GM18505 (cell line): ENCODE results near the gene OXTR.

Experiments used
- ATAC-seq: cut with Tn5 transposase; IDR thresholded peaks from one replicate; pipeline ENCODE4 v1.9.1; 2021; ENCODE audit not compliant: unreplicated experiment
- POLR2A ChIP-seq: IDR thresholded peaks from 4 replicates; pipeline ENCODE4 v1.6.1; 2011; ENCODE audit warnings: borderline replicate concordance; ENCODE audit not compliant: insufficient read depth, insufficient read length; ENCODE audit errors: extremely low read depth

The OXTR gene

DNA sequence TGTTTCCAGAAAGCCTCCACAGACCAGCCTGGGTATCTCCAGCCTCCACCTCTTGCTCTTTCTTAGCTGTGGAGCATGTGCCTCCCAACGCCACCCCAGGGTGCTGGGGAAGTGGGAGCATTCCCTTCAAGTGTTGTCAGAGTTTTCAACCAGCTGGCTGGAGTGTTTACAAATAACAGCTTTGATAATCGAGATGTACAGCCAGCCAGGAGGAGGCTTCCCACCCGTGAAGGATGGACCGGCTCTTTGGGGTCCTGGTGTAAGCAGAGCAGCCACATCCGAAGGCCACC is 8.5 kb upstream of the OXTR start:
- TF ChIP-seq POLR2A: no peak
- ATAC-seq: no peak

DNA sequence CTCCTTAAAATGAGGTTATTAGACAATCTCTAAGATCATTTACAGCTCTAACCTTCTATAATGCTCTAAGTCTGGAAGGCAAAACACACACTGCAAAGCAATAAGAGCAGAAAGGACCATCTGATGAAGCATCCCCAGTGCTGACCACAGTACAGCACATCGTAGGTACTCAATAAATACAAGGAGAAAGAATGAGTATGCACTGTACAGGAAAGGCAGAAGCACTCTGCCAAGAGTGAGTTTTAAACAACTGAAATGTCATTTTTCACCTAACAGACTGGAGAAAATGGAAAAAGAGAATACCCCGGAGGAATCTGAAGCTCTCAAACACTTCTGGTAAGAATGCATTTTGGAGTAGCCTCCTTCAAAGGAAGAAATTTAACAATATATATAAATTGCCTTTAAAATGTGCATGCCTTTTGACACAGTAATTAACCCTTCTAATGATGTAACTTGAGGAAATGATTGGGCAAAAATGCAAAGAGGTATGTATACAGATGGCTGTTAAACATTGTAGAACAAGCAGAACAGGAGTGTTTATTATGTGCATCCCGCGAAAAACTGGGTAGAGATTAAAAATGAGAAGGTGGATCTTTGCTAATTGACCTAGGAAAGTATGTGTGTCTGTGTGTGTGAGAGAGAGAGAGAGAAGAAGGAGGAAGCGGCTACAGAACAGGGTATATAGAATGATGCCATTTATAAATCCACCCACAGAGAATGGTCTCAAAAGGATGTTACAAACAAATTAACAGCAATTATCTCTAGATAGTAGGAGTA is 8.0 kb upstream of the OXTR start:
- ATAC-seq: no peak
- no peak for TF ChIP-seq POLR2A

DNA sequence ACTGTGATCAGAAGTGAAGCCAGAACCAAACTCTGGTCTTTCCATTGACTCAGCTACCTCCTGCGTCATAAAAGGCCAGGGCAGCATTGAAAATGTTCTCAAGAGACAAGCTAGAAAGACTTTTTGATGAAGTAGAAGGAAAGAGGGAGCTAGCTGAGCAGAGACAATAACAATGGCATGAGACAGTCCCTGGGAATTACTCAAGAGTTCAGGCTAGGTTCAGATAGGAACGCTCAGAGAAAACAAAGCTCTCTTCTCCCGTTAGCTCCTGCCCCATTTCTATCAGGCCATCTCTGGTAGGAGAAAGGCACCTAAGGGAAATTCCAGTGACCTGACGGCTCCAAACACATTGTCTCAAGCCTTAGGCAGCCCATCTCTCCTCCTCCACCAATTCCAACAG is 7.0 kb upstream of the OXTR start:
- no peak for TF ChIP-seq POLR2A
- no peak for ATAC-seq

DNA sequence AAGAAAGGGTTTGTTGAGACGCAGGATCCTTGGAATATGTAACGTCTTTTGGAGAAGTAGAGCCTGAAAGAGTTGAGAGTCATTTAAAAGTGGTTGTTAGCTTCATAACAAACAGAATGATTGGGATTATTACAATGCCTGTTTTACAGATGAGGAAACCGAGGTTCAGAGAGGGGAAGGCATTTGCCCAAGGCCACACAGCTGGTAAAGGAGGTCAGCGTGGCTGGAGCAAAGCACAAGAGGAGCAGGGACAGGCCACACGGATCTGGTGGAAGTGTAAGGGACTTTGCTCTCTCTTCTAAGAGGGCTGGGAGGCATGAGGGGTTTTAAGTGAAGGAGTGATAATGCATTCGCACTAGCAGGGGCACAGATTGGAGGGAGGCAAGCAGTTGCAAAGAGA is 6.2 kb upstream of the OXTR start:
- ATAC-seq: no peak
- no peak for TF ChIP-seq POLR2A

DNA sequence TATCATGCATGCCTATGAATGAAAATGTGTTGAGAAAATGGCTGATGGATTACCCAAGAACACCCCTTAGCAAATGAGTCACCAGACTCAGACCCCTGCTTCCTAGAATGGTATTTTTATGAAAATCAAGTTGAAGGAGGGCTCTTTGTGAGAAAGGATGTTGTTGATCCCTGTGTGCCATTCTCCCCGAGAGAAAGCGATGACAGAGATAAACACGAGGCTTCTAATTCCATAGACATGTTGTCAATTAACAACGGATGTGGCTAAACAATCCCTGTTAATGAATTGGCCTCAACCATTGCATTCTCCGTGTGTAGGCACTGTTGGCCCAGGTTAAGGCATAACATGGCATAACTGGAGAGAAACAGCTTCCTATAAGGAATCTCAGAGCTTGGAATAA is 5.8 kb upstream of the OXTR start:
- no peak for TF ChIP-seq POLR2A
- no peak for ATAC-seq

DNA sequence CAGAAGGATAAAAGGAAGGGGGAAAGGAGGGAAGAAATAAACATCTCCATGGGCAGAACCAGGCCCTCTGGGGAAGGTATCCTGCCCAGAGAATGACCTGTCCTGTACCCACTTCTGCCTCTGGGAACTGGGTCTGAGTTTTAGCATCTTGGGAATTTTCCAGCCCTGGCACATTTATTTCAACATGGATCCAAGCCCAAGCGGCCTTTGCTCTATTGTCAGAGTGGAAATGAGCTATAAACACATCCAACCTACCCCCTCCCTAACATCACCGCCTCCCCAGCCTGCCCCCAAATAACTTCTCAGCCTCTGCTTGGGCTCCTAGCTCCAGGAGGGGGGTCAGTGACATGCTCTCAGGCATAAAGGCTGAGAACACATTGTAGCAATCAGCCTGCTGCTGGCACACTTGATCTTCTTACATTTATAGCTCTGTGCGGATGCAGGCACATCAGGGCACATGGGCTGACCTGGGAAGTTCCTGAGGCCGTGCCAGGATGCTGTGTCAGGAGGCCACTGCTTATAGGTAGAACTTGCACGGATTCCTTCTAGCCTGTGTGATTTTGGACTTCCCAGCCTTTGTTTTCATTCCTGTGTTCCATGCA is 4.6 kb upstream of the OXTR start:
- ATAC-seq: no peak
- TF ChIP-seq POLR2A: no peak

DNA sequence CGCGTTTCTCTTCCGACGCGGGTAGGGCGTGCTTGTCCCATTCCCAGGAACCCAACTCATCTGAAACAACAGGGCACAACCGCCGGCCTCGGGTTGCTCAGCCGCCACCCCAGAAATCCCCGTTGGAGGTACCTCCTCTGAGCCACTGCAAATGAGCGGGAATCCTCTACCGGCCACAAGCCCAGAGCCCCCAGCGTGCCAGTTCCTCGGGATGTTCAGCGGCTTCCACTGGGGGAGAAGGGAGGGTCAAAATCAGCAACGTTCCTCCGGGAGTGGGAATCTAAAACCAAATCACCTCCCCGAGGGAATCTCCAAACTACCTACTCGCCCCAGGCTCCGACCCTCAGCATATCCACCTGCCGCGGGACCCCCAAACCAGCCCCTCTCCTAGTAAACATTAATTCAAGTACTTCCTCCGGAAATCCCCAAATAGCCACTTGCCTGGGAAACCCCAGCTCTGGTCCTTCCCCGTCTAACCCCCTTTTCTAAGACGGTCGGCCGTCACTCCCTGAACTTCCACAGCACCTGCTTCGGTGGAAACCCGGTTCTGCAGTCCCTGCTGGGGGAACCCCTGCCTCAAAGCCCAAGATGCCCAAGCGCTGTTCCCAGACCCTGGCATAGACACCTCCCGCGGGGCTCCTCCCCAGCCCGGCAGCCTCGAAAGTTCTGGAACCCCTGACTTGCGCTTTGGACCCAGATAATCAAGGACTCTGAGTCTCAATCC is 887 bp downstream of the OXTR start:
- peak; percentile 17 for ATAC-seq
- TF ChIP-seq POLR2A: no peak

DNA sequence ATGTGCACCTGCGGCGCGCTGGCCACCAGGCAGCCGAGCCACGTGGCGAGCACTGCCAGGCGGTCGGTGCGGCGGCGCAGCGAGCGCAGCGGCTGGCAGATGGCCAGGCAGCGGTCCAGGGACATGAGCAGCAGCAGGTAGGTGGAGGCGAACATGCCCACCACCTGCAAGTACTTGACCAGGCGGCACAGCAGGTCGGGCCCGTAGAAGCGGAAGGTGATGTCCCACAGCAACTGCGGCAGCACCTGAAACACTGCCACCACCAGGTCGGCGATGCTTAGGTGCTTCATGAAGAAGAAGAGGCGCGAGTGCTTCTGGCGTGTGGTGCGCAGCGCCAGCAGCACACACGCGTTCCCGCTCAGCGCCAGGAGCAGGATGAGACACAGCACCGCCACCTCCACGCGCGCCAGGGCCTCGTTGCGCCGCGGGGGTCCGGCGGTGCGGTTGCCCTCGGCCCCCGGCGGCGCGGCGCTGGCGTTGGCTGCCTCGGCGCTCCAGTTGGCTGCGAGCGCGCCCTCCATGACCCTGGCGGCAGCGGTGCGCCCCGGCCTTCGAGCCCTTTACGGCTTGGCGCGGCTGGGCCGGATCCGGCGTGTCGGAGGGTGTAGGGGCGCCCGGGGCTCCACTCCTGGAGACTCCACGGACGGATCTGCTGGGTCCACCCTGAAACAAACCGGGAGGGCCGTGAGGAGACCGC is 1.6 kb downstream of the OXTR start:
- no peak for TF ChIP-seq POLR2A
- peak; percentile 47 for ATAC-seq

DNA sequence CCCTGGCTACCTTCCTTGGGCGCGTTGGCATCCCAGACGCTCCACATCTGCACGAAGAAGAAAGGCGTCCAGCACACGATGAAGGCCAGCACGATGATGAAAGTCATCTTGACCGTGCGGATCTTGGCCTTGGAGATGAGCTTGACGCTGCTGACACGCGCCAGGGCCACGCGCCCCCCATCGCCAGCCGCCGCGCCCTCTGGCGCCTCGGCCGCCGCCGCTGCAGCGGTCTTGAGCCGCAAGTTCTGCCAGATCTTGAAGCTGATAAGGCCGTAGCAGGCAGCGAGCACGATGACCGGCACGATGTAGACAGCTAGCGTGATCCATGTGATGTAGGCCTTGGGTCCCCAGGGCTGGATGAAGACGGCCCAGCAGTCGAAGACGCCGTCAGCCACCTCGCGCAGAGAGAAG is 2.2 kb downstream of the OXTR start:
- TF ChIP-seq POLR2A: no peak
- no peak for ATAC-seq

DNA sequence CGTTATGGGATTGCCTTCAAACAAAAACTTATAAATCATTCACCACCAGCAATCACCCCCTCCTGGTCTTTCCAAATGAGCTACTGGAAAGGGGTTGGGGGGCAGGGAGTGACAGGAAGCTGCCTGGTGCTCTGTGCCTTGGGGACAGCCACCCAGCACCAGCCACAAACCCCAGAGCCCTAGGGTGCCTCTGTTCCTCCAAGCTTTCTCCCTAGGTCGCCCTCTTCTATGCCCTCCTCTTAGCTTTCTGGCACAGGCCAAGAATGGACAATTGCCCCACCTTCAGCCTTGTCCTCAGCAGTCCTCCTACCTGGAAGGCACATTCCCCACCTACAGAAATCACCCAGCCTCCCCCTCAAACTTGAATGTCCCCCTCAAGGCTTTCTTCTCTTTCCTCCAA is 3.3 kb downstream of the OXTR start:
- ATAC-seq: no peak
- TF ChIP-seq POLR2A: no peak

DNA sequence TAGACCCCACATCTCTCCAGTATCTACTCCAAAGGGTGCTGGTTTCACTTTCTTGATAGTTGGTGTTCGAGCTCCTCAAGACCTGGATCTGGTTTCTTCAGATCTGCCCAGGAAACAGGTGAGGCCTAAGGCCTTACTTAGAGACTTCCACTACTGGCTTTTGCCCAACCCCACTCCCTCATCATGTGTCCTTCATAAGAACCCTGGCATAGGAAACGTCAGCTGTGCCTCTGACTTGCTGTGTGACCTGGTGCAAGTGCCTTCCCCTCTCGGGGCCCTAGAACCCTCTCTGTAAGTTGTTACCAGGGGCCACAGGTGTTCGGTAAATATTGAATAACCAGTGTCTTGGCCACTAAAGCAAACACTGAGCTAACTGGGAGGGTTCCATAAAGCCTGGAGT is 3.9 kb downstream of the OXTR start:
- TF ChIP-seq POLR2A: no peak
- ATAC-seq: no peak

DNA sequence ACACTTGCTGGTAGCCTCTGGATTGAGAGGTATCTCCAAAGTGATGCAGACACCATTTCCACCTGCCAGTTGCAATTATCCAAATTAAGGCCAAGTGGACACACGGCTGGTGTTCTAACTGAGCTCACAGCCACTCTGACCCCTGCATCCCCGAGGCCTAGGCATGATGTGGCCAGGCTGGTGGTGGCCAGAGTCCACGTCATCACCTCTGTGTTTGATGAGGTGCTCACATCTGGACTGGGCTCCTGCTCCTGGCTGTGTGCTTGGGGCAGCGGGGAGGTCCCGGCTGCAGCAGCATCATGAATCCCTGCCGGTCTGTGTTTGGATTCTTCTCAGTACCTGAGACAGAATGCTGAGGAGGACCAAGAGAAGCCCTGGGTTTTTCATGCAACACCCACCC is 4.9 kb downstream of the OXTR start:
- TF ChIP-seq POLR2A: no peak
- ATAC-seq: no peak

DNA sequence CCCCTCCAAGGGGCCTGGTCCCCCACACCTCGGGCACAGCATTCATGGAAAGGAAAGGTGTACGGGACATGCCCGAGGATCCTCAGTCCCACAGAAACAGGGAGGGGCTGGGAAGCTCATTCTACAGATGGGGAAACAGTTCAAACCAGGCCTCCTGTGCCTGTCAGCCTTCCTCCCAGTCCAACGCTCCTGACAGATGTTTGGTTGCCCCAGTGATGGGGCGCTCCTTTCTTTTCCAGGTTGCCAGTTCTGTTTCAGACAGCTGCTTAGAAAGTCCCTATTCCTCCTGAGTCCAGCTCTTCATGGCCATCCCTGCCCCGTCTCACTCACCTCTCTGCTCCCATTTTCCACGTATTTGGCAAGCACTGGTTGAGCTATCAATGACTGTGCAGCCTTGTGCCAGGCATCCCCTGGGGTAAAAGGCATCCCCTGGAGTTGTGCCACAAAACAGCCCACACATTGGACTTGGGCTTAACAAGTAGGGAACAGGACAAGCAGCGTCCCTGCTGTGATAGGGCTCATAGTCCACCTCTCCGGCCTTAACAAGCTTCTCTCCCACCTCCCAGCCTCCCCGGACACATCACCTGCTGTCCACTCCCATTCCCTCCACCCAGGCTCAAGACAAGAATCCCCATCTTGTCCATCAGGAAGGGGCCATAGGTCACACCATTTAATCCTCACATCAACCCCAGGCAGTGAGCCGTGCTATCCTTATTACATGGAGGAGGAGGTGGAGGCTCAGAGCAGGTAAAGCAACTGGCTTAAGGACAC is 6.6 kb downstream of the OXTR start:
- TF ChIP-seq POLR2A: no peak

More for the DNA sequence above, 6.6 kb downstream of the OXTR start:
- no peak for ATAC-seq
